HUES48 (cell line): ENCODE results near the gene CDC45.
"Not testable (repeated sequence)": the region's sequence is repeated elsewhere in the genome, so short reads cannot be mapped to it uniquely, and the experiment has no call there.

Experiments
- H3K27ac ChIP-seq: one replicate; pipeline ENCODE4 v1.7.0; 2013; ENCODE audit warnings: low read depth, low read length, inconsistent platforms
- H3K27me3 ChIP-seq: 2 replicates; pipeline ENCODE4 v1.6.1; 2013; ENCODE audit warnings: mild to moderate bottlenecking, low read length; ENCODE audit not compliant: control insufficient read depth, insufficient read depth
- H3K36me3 ChIP-seq: 2 replicates; pipeline ENCODE4 v1.6.1; 2013; ENCODE audit warnings: low read length; ENCODE audit not compliant: control insufficient read depth, insufficient read depth
- H3K4me1 ChIP-seq: 2 replicates; pipeline ENCODE4 v1.6.1; 2013; ENCODE audit warnings: mild to moderate bottlenecking, low read length; ENCODE audit not compliant: control insufficient read depth, insufficient read depth
- H3K4me3 ChIP-seq: 2 replicates; pipeline ENCODE4 v1.5.1; 2013; ENCODE audit warnings: mild to moderate bottlenecking, low read depth, low read length
- H3K9ac ChIP-seq: 2 replicates; pipeline ENCODE4 v1.6.1; 2013; ENCODE audit warnings: mild to moderate bottlenecking, low read depth, low read length, moderate library complexity
- H3K9me3 ChIP-seq: 2 replicates; pipeline ENCODE4 v1.6.1; 2013; ENCODE audit warnings: low read length; ENCODE audit not compliant: control insufficient read depth, insufficient read depth

CDC45 gene

DNA sequence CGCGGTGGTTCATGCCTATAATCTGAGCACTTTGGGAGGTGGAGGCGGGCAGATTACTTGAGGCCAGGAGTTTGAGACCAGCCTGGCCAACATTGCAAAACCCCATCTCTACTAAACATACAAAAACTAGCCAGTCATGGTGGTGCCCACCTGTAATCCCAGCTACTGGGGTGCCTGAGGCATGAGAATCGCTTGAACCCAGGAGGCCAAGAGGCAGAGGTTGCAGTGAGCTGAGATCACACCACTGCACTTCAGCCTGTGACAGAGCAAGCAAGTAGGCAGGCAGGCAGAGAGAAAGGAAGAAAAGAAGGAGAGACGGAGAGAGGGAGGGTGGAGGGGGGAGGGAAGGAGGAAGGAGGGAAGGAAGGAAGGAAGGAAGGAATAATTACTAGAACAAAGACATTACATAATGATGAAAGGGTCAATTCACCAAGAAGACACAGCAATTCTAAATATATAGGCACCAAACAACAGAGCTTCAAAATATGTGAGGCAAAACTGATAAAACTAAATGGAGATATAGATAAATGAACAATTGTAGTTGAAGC, 58.3 kb downstream of the CDC45 start:
- no peak overlapping the region for H3K27ac ChIP-seq
- H3K27me3 ChIP-seq: no peaks in the 10 kb centered on the region
- H3K4me1 ChIP-seq: no peaks in the 10 kb centered on the region
- H3K9ac ChIP-seq: no peak overlapping the region
- no peaks in the 10 kb centered on the region for H3K9me3 ChIP-seq
- no peak overlapping the region for H3K4me3 ChIP-seq
- H3K36me3 ChIP-seq: no peaks in the 10 kb centered on the region

DNA sequence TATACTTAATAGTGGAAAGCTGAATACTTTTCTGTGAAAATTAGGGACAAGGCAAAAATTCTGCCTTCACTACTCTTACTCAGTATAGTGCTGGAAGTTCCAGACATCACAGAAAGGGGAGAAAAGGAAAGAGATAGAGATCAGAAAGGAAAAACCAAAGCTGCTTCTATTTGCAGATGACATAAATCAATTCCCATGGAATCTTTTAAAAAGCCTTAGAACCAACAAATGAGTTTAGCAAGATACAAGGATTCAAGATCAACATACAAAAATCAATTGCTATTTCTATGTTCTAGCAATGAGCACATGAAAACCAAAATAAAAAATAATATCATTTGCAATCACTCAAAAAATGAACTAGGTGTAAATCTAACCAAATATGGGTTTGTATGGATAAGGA, 60.7 kb downstream of the CDC45 start:
- no peak overlapping the region for H3K9ac ChIP-seq
- no peaks in the 10 kb centered on the region for H3K27me3 ChIP-seq
- H3K36me3 ChIP-seq: no peaks in the 10 kb centered on the region
- no peak overlapping the region for H3K4me3 ChIP-seq
- no peaks in the 10 kb centered on the region for H3K4me1 ChIP-seq
- no peaks in the 10 kb centered on the region for H3K9me3 ChIP-seq
- H3K27ac ChIP-seq: no peak overlapping the region

DNA sequence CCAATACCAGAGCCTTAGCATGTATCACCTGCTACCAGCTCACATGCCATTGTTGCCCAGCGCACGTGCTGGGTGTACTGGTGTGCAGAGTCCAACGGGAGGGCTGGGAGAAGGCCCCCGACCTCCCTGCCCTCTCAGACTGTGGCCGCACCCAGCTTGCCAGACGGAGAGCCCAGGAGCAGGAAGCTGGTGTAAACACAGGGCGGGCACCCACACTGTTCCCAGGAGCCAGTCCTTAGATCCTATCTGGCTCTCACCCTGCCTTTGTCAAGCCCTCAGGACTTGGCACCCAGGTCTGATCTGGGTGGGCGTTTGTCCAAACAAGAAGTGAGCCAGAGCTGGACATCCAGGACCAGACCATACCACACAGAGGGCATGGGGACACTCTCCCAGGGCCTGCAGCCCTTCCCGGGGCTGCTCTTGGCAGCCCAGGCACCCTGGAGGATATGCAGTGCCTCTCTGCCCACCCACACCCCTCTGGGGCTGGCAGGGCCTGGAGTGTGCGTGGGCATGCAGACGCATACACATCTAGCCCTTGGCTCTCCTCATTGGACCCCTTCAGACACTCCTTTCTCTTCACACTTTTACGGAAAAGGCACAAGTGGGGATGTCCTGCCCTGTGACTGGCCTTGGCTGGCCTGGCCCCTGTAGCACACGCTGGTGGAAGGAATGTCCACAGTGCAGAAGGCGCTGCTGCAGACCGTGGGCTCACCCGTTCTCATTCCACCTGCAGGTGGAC, 64.4 kb downstream of the CDC45 start:
- Histone ChIP-seq H3K4me3 (no peak overlapping the region), H3K9ac (no peak overlapping the region), H3K36me3 (no peaks in the 10 kb centered on the region), H3K4me1 (no peaks in the 10 kb centered on the region; the same call in 1 of the 2 replicates), H3K27me3 (no peaks in the 10 kb centered on the region), H3K27ac (no peak overlapping the region), H3K9me3 (no peaks in the 10 kb centered on the region)

DNA sequence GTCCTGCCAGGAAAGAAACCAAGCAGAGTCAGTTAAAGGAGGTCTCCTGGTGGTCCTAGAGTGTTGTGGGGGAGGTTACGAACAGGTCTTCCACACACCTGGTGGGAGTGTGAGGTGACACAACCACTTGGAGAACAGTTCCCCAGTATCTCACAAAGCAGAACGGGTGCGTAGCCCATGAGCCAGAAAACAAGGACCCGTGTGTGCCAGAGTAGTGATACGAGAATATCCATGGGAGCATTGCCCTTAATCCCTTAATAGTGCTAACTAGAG, 66.2 kb downstream of the CDC45 start:
- Histone ChIP-seq H3K27me3 (no peaks in the 10 kb centered on the region), H3K9me3 (no peaks in the 10 kb centered on the region), H3K9ac (no peak overlapping the region), H3K4me3 (no peak overlapping the region), H3K4me1 (no peaks in the 10 kb centered on the region; the same call in 1 of the 2 replicates), H3K27ac (no peak overlapping the region), H3K36me3 (no peaks in the 10 kb centered on the region)

DNA sequence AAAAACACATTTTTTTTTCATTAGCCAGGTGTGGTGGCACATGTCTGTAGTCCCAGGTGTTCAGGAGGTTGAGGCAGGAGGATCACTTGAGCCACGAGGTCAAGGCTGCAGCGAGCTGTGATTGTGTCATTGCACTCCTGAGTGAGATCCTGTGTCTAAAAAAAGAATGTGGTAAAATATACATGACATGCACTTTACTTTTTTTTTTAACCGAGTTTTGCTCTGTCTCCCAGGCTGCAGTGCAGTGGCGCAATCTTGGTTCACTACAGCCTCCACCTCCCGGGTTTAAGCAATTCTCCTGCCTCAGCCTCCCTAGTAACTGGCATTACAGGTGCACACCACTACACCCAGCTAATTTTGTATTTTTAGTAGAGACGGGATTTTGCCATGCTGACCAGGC, 67.0 kb downstream of the CDC45 start:
- no peak overlapping the region for H3K27ac ChIP-seq
- H3K4me1 ChIP-seq: no peaks in the 10 kb centered on the region; the same call in 1 of the 2 replicates
- no peak overlapping the region for H3K9ac ChIP-seq
- no peaks in the 10 kb centered on the region for H3K36me3 ChIP-seq
- H3K9me3 ChIP-seq: no peaks in the 10 kb centered on the region
- no peaks in the 10 kb centered on the region for H3K27me3 ChIP-seq
- no peak overlapping the region for H3K4me3 ChIP-seq

DNA sequence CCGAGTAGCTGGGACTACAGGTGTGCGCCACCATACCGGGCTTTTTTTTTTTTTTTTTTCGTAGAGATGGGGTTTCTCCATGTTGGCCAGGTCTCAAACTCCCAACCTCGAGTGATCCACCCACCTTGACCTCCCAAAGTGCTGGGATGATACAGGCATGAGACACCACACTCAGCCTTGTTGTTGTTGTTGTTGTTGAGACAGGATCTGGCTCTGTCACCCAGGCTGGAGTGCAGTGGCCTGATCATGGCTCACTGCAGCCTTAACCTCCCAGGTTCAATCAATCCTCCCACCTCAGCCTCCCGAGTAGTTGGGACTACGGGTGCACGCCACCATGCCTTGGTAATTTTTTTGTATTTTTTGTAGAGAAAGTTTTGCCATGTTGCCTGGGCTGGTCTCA, 67.9 kb downstream of the CDC45 start:
- H3K27me3 ChIP-seq: no peaks in the 10 kb centered on the region
- H3K9me3 ChIP-seq: no peaks in the 10 kb centered on the region
- no peaks in the 10 kb centered on the region for H3K36me3 ChIP-seq
- no peak overlapping the region for H3K27ac ChIP-seq
- no peaks in the 10 kb centered on the region; the same call in 1 of the 2 replicates for H3K4me1 ChIP-seq
- H3K9ac ChIP-seq: no peak overlapping the region
- H3K4me3 ChIP-seq: no peak overlapping the region

DNA sequence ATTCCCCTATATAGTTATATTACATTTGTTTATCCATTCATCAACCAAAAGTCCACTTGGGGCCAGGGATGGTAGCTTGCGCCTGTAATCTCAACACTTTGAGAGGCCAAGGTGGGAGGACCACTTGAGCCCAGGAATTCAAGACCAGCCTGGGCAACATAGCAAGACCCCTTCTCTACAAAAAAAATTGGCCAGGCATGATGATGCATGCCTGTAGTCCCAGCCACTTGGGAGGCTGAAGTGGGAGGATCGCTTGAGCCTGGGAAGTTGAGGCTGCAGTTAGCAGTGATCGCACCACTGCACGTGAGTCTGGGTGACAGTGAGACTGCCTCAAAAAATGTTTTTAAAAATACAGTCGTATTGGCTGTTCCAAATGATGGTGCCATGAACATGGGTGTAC, 68.7 kb downstream of the CDC45 start:
- H3K4me3 ChIP-seq, H3K9me3 ChIP-seq, H3K27me3 ChIP-seq, H3K9ac ChIP-seq, H3K27ac ChIP-seq, H3K4me1 ChIP-seq, H3K36me3 ChIP-seq: not testable (repeated sequence)

DNA sequence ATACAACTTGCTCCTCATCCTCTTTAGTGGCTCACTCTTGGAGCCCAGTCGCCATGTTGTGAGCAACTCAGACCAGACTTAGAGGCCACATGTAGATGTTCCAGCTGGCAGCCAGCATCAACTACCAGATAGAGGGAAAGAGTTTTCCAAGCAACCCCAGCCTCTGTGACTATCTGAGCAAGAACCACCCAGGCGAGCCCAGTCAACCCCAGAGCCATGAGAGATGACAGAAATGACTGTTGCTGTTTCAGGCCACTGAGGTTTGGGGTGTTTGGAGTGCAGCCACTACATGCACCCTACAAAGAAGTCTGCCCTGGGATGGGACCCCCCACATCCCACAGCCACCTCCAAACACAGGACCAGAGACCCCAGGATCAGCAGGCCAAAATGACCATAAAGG, 69.2 kb downstream of the CDC45 start:
- H3K27ac ChIP-seq: no peak overlapping the region
- no peak overlapping the region for H3K4me3 ChIP-seq
- H3K27me3 ChIP-seq: no peaks in the 10 kb centered on the region
- H3K4me1 ChIP-seq: no peaks in the 10 kb centered on the region; the same call in 1 of the 2 replicates
- H3K9me3 ChIP-seq: no peaks in the 10 kb centered on the region
- H3K9ac ChIP-seq: no peak overlapping the region
- no peaks in the 10 kb centered on the region for H3K36me3 ChIP-seq

DNA sequence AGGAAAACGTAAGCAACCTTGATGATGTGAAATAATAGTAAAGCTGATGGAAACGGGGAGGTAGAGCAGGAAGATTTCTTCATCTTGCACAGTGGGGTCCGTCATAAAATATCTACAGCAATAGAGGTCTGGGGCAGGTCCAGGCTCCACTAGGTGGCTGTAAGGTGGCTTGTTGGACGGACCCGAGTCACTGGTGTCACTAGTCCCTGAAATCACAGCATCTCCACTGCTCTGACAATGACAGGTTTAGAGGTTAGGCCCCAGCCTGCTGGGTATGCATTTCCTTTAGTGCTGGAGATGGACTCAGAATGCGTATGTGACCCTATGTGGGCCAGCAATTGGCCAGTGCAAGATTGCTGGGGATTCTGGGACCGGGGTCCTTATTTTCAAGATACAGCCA, 69.7 kb downstream of the CDC45 start:
- Histone ChIP-seq H3K9ac (no peak overlapping the region), H3K4me3 (no peak overlapping the region), H3K4me1 (peaks cover 1% of the 10 kb centered on the region; the same call in 1 of the 2 replicates), H3K36me3 (no peaks in the 10 kb centered on the region), H3K27ac (no peak overlapping the region), H3K9me3 (no peaks in the 10 kb centered on the region), H3K27me3 (no peaks in the 10 kb centered on the region)

DNA sequence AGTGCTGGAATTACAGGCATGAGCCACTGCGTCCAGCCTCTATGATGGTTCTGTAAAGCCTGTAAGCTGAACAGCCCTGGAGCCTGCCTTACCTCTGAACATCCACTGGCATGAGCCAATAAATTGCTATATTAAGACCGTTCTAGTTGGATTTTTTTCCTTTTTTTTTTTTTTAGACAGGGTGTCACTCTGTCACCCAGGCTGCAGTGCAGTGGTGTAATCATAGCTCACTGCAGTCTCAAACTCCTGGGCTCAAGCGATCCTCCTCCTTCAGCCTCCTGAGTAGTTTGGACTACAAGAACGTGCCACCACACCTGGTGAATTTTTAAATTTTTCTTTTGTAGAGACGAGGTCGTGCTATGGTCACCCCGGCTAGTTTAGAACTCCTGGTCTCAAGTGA, 70.7 kb downstream of the CDC45 start:
- H3K9ac ChIP-seq: no peak overlapping the region

DNA sequence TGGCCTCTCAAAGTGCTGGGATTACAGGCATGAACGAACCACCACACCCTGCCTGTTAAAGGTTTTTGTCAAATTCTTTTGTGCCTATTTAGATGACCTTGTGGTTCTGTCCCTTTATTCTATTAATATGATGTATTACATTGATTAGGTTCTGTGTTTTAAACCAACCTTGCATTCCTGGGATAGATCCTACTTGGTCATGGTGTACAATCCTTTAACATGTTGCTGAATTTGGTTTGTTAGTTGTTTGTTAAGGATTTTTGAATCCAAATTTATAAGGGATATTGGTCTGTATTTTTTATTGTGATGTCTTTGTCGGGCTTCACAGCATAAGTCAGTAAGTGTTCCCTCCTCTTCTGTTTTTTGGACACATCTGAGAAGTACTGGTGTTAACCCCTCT, 73.5 kb downstream of the CDC45 start:
- Histone ChIP-seq H3K4me3 (no peak overlapping the region), H3K27ac (no peak overlapping the region), H3K36me3 (no peaks in the 10 kb centered on the region), H3K9me3 (no peaks in the 10 kb centered on the region), H3K9ac (no peak overlapping the region), H3K27me3 (no peaks in the 10 kb centered on the region), H3K4me1 (peaks cover 7% of the 10 kb centered on the region; the same call in 1 of the 2 replicates)

More for the DNA sequence above, 70.7 kb downstream of the CDC45 start:
- no peaks in the 10 kb centered on the region for H3K9me3 ChIP-seq
- no peaks in the 10 kb centered on the region for H3K36me3 ChIP-seq
- no peak overlapping the region for H3K4me3 ChIP-seq
- H3K4me1 ChIP-seq: peaks cover 7% of the 10 kb centered on the region; the same call in 1 of the 2 replicates
- H3K27me3 ChIP-seq: no peaks in the 10 kb centered on the region
- no peak overlapping the region for H3K27ac ChIP-seq
